Stimulated activated CD8-positive, alpha-beta memory T cell treated with anti-CD3 and anti-CD28 coated beads, Interleukin-2, amount 100 ng/mL, for 48 hours (primary cell): Measurements from ENCODE around the gene HDAC4.

Source experiments
- DNase-seq, 2 donors: peaks; one replicate each; pipeline ENCODE4 v3.0.0-alpha.2; 2020; ENCODE audit warnings: low read depth in 2 of 2

The HDAC4 gene

GRCh38 chr2:239124152-239124899 lies 276.5 kb downstream of the HDAC4 start:
- DNase-seq: no peak

- no peak for DNase-seq
These were observed 278.3 kb downstream of the HDAC4 start for GRCh38 chr2:239122421-239123110.

- no peak for DNase-seq
These were observed 279.2 kb downstream of the HDAC4 start for GRCh38 chr2:239121600-239122012.

GRCh38 chr2:239120664-239121063 lies 280.2 kb downstream of the HDAC4 start:
- no peak for DNase-seq

- no peak for DNase-seq
These were observed 281.3 kb downstream of the HDAC4 start for GRCh38 chr2:239119346-239120126.

- peak in 1 of 2 donors; percentile 28 for DNase-seq
These were observed 282.1 kb downstream of the HDAC4 start for GRCh38 chr2:239118675-239119211.

- no peak for DNase-seq
These were observed 282.6 kb downstream of the HDAC4 start for GRCh38 chr2:239118264-239118663.

GRCh38 chr2:239117831-239118230 lies 283.0 kb downstream of the HDAC4 start:
- DNase-seq: no peak

- DNase-seq: no peak
These were observed 284.2 kb downstream of the HDAC4 start for GRCh38 chr2:239116456-239117246.

- DNase-seq: no peak
These were observed 285.2 kb downstream of the HDAC4 start for GRCh38 chr2:239115616-239116015.

- DNase-seq: no peak
These were observed 286.1 kb downstream of the HDAC4 start for GRCh38 chr2:239114616-239115265.

GRCh38 chr2:239114119-239114581 lies 286.7 kb downstream of the HDAC4 start:
- DNase-seq: no peak

GRCh38 chr2:239113615-239114014 lies 287.2 kb downstream of the HDAC4 start:
- DNase-seq: no peak

GRCh38 chr2:239113171-239113570 lies 287.6 kb downstream of the HDAC4 start:
- DNase-seq: no peak

- DNase-seq: no peak
These were observed 288.6 kb downstream of the HDAC4 start for GRCh38 chr2:239112127-239112774.

GRCh38 chr2:239111401-239112100 lies 289.3 kb downstream of the HDAC4 start:
- no peak for DNase-seq

- DNase-seq: no peak
These were observed 290.2 kb downstream of the HDAC4 start for GRCh38 chr2:239110595-239111048.

GRCh38 chr2:239109928-239110545 lies 290.8 kb downstream of the HDAC4 start:
- DNase-seq: no peak
